ENCODE measurements around the gene ATP6V0E1.

The ATP6V0E1 gene

GRCh38 chr5:172983542-172984243, at the start of gene ATP6V0E1:
Gene ATP6V0E1, plus strand, starts transcription at chr5:172983771. Its CDS starts 90 bp downstream, at chr5:172983861.
- peak; percentile 98 for DNase-seq (ENCODE audit: low spot score)

- DNase-seq (ENCODE audit: low spot score), result no peak
These were observed 48.5 kb upstream of the ATP6V0E1 start for GRCh38 chr5:172935096-172935495.

DNA sequence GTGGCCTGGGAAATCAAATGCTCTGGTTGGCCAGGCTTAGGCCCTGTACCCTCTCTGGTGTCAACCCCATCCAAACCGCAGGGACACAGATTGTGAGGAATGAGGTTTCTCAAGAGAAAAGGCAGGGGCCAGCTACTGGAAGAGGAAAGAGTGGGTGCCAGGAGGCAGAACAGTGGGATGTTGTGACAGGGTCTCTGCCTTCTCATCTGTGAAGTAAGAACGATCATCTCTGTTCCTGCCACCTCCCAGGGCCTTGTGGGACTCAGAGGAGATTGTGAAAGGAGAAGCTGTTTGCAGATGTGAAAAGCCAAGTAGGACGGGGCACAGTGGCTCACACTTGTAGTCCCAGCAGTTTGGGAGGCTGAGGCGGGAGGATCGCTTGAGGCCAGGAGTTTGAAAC, 47.2 kb upstream of the ATP6V0E1 start:
- DNase-seq (ENCODE audit: low spot score), result no peak

GRCh38 chr5:172939071-172939470, 44.5 kb upstream of the ATP6V0E1 start:
- peak; percentile 36 for DNase-seq (ENCODE audit: low spot score)

DNA sequence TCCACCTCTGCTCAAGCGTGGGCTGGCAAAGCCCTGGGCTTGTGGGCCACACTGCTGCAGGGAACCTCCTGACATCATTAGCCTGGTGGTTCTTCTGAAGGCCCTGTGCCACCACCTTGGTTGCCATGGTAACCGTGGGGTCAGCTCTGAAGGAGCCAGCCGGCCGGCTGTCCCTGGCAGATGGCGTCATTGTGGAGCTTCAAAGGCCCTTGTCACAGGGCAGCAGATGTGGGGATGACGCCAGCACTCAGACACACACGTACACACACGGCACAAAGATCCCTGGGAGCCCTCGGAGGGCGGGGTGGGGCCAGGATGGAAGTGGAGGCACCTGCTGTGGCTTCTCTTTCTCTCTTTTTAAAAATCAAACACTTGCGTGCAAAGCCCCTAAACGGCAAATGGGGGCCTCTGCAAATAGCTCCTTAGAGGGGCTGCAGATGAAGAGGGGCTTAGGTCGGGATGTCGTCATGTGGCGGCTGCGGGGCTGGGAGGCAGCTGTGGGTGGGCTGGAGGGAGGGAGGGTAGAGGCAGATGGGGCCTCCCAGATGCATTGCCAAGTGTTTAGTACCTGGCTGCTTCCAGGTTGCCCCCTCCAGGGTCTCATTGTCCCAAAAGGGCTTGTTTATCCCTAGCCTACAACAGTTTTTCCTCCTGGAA, 43.8 kb upstream of the ATP6V0E1 start:
- DNase-seq (ENCODE audit: low spot score), result no peak

DNA sequence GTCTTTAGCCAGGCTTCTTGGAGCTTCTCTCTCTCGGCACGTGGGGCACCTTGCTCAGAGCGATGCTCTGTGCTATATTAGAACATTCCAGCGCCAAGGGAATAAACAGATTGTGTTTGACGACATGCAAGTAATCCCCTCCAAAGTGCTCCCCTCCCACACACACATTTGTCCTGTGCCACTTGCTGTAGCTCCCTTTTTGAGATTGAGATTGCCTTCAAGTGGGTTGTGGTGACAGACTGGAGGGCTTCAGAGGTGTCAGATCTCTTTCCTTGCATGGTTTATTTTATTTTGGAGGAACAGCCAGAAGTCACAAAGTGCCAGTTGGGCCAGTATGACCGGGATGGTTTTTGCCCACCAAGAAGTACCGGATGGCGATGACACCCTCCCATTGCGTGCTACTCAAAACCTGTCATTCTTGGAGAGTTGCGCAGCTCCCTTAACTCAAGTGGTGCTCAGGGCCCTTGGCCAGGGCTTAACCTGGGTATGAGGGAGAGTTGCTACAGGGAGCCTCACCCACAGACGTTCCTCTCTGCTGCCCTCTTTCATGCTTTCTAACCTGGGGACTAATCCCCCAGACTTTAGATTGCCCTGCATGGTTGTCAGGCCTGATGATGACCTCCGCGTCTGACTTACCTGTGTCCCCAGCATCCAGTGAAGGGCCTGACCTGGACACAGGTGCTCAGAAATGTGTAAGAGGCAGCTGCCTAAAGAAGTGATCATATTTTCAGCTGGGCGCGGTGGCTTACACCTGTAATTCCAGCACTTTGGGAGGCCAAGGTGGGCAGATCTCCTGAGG, 43.1 kb upstream of the ATP6V0E1 start:
- DNase-seq (ENCODE audit: low spot score), result no peak

DNA sequence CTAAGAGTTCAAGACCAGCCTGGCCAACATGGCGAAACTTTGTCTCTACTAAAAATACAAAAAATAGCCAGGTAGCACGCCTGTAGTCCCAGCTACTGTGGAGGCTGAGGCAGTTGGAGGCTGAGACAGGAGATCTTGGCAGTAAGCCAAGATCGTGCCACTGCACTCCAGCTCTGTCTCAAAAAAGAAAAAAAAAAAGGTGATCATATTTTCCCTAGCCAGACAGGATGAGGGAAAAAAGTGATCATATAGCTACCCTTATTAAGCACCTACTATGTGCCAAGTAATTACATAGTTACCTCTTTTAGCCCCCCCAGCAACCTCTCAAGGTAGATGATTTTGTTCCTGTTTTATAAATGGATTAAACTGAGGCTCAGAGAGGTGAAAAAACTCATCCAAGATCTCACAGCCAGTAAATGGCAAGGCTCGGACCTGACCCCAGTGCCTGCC, 42.5 kb upstream of the ATP6V0E1 start:
- no peak for DNase-seq (ENCODE audit: low spot score)

- no peak for DNase-seq (ENCODE audit: low spot score)
These were observed 41.0 kb upstream of the ATP6V0E1 start for GRCh38 chr5:172942556-172942955.

DNA sequence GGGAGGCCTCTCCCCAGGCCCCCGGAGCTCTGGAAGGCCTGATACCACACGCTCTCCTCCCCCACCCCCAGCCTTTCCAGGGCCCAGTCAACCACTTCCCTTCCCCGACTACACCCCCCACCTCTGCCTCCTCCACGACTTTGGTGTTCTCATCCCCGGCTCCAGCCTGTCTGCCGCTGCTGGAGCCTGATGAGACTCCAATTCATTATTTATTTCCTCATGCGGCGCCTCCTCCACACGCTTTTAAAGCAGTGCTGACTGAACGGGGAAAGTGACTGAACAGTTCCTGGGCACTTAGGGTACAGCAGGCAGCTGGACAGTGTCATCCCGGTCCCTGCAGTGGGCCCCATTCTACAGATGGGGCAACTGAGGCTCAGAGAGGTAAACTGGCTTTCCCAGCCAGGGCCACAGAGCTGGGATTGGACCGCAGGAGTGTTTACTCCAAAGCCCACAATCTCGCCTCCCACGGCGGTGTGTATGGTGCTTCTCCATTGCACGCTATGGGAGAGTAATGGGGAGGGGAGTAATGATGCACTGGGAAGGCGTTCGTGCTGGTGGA, 40.2 kb upstream of the ATP6V0E1 start:
- peak; percentile 85 for DNase-seq (ENCODE audit: low spot score)

DNA sequence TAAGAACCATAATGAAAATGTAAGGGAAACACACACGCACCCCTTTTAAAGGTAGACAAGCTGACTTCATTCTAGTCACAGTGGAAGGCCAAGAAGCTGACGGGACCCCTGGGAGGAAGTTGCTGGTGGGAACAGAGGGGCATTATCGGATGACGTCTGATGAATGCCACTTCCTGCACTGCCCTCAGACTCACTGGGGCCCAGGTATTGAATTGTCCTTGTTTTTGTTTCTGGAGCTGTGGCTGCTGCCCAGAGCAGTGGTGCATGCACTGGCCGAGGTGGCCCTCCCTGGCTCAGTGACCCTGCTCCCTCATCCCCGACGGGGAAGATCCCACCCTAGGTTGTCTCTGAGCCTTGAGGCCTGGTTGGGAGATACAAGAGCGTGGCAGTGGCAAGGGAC, 39.7 kb upstream of the ATP6V0E1 start:
- DNase-seq (ENCODE audit: low spot score), result no peak

DNA sequence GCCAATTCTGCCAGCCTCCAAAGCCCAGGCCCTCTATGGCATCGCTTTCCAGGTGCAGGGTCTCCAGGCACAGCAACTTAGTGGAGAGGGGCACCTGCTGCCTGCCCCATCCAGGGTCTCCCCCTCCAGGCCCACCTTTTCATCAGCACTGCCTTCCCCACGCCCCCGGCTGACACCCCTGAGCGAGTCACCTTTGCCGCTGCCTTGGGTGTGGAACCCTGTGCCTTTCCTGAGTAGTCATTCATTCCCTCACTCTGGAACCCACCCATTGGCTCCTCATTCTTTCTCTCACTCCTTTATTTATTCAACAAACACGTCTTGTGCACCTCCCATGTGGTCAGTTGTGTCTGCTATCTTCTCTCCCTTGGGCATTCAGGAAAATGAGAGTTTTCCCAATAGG, 38.8 kb upstream of the ATP6V0E1 start:
- DNase-seq (ENCODE audit: low spot score), result no peak

DNA sequence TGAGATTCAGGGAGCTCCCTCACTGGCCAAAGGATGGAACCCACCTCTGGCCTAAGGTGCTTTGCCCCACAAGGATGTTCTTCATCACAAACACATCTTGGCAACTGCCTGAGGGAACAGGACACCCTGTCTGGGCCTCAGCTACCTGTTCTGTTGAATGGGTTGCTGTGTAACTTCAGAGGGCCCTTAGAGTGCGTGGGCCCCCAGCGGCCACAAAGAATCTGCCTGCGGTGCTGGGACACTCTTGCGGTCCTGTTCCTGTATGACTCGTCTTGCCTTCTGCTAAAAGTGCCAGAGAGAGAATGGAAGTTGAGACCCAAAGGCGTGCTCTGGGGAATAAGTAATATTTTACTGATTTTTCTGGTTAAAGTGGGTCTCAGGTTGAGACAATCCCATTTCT, 38.4 kb upstream of the ATP6V0E1 start:
- no peak for DNase-seq (ENCODE audit: low spot score)

DNA sequence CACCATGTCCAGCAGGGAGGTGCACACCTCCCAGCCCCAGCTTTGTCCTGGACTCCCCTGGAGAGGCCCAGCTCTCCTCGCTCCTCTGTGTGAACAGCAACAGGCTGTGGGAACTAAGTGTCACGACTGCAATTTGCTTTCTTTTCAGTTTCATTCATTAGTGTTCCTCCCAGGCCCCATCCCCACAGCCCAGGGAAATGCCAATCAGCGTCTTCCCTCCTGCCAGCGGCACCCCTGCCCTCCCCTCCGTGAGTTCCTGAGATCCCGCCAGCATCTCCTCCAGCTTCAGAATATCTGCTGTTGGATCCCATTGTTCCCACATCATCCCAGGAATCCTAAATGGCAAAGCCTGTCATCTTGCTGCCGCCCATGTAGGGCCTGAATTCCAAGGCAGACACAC, 37.4 kb upstream of the ATP6V0E1 start:
- no peak for DNase-seq (ENCODE audit: low spot score)

DNA sequence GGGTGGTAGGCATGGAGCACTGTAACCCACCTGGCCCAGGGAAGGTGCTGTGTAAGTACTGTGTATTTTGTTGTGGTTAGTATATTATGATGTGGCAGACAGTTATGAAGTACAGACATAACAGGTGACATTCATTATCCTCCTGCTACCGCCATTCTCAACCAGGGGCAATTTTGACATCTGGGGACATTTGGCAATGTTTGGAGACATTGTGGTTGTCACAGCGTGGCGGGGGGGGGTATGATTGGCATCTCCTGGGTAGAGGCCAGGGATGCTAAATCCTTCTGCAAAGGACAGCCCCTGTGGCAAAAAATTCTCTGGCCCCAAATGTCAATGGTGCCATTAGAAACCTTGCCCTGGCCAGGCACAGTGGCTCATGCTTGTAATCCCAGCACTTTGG, 34.1 kb upstream of the ATP6V0E1 start:
- DNase-seq (ENCODE audit: low spot score), result no peak

DNA sequence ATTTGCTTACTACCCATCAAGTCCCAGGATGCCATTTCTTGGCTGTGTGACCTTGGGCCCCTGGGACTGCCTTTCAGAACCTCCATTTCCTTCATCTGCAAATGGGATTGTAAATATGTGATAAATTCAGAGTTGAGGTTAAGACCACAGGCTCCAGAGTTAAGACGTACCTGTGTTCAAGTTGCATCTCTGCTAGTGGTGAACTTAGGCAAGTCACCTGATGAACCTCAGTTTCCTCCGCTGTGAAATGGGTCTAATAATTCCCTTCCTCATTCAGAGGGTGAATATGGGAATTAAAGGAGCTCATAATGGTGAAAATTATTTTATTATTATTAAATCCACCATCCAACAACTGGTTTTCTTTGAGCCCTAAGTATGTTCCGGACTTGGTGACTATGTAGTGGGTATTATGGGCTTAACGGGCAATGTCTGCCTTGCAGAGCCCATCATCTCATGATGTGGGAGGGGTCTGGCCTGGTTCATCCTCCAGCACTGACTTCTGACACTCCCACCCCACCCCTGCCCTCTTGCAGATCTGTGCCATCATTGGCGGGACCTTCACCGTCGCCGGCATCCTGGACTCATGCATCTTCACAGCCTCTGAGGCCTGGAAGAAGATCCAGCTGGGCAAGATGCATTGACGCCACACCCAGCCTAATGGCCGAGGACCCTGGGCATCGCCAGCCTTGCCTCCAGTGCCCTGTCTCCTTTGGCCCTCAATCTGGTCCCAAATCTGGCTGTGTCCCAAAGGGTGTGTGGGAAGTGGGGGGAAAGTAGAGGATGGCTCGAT, 33.2 kb upstream of the ATP6V0E1 start:
- DNase-seq (ENCODE audit: low spot score), result no peak

DNA sequence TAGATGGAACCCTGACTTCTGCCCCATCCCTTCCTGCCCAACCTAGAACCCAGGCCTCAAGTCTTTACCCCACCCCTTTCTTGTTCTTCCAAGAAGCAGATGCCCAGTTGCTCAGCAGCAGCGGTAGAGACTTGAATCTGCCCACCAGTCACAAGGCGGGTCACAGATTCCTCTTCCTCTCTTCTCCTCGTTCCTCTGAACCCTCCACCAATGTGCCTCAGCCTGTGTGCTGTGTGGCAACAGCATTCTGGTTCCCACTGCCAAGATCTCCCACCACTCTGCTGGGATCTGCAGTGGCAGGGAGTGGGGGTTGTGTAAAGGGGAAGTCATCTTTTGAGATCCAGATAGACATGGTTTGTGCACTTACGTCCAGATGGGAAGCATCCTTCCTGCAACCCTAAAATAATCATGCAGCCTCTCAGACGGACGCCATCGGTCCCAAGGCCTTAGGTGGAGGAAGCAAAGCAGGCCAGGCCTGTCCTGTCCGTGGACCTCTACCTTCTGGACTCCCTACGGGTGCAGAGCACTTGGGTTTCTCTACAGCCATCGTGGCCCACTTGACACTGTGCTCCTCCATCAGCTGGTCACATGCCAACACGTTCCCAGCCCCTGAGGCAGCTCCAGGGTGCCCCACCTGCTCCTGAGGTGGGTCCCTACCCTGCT, 32.1 kb upstream of the ATP6V0E1 start:
- DNase-seq (ENCODE audit: low spot score), result no peak

- DNase-seq (ENCODE audit: low spot score), result peak; percentile 78
These were observed 31.5 kb upstream of the ATP6V0E1 start for GRCh38 chr5:172952034-172952511.

- peak; percentile 82 for DNase-seq (ENCODE audit: low spot score)
These were observed 29.5 kb upstream of the ATP6V0E1 start for GRCh38 chr5:172953776-172954675.

GRCh38 chr5:172954751-172955159, 28.8 kb upstream of the ATP6V0E1 start:
- DNase-seq (ENCODE audit: low spot score), result no peak

DNA sequence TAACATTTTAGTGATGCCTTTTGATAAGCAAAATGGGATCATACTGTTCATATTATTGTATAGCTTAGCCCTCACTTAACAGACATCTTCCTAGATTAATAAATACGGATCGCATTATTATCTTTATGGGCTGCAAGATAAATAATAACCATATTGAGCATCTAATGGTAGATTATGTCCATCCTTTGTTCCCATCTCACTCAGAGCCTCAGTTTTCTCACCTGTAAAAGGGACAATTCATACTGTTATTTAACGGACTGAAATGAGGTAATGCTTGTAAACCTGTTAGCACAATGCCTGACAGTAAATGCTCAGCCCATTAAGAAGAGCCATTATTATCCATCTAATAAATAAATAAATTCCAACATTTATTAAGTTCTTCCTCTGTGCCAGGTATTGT, 27.3 kb upstream of the ATP6V0E1 start:
- DNase-seq (ENCODE audit: low spot score), result no peak
